Esophagus muscularis mucosa (tissue), 4 donors: ENCODE results near the gene CUEDC2. TPM values are rescaled to one million over a fixed set of nuclear protein-coding genes. Genes with fewer than 3 reads are reported as not detected.

Experiments
- DNase-seq: peaks from one replicate; pipeline ENCODE4 v3.0.0-alpha.2; 2017; ENCODE audit errors: extremely low spot score
- H3K27ac ChIP-seq, 4 donors: fragments of 200-600 bp; sonication (generic); replicated peaks in 1 of 4; 1 replicate in 3 of 4; 2 replicates in 1 of 4; pipeline ENCODE4 v1.5.1; 2016 to 2019; ENCODE audit warnings: mild to moderate bottlenecking in 1 of 4
- H3K27me3 ChIP-seq, 4 donors: fragments of 200-600 bp; sonication (generic); one replicate each; pipeline versions ENCODE4 v1.5.1 to v1.6.0; 2016 to 2019
- H3K36me3 ChIP-seq, 4 donors: fragments of 200-600 bp; sonication (generic); one replicate each; pipeline ENCODE4 v1.5.1; 2016 to 2019
- H3K4me1 ChIP-seq, 4 donors: fragments of 200-600 bp; sonication (generic); one replicate each; pipeline ENCODE4 v1.5.1; 2016 to 2019
- H3K4me3 ChIP-seq, 4 donors: fragments of 200-600 bp; sonication (generic); 1 replicate in 2 of 4; 2 replicates in 2 of 4; pipeline ENCODE4 v1.5.1; 2016 to 2019; ENCODE audit warnings: mild to moderate bottlenecking in 4 of 4, moderate library complexity in 1 of 4
- H3K9me3 ChIP-seq, 4 donors: fragments of 200-600 bp; sonication (generic); 1 replicate in 3 of 4; 2 replicates in 1 of 4; pipeline ENCODE4 v1.5.1; 2016 to 2019
- CTCF ChIP-seq, 3 experiments: fragments of 200-600 bp in 2 of 3; fragments of 450-650 bp in 1 of 3; sonication (generic) in 2 of 3; IDR thresholded peaks; one replicate each; pipeline ENCODE4 v1.5.1; 2017 to 2019; ENCODE audit warnings: antibody characterized with exemption in 3 of 3, mild to moderate bottlenecking in 2 of 3, moderate library complexity in 1 of 3
- EP300 ChIP-seq: sonication (generic); formaldehyde crosslinking; IDR thresholded peaks from one replicate; pipeline ENCODE4 v1.6.1; 2017; ENCODE audit warnings: antibody characterized with exemption
- POLR2A ChIP-seq: fragments of 450-650 bp; IDR thresholded peaks from one replicate; pipeline ENCODE4 v1.6.1; 2017; ENCODE audit warnings: antibody characterized with exemption, moderate library complexity, mild to moderate bottlenecking, low read depth
- POLR2AphosphoS5 ChIP-seq, 2 donors: sonication (generic); formaldehyde crosslinking; IDR thresholded peaks; one replicate each; pipeline ENCODE4 v1.6.1; 2017; ENCODE audit warnings: antibody characterized with exemption in 2 of 2
- WGBS: methylation state at CpG from one replicate; pipeline ENCODE4 v1.1.5; 2018; 5-methylcytosine and 5-hydroxymethylcytosine counted together
- intact Hi-C: fragments of 100-400 bp; cut with DNase I; formaldehyde crosslinking; loops from one replicate; pipeline ENCODE4 v1.15.1; 2023
- total RNA-seq, 4 donors: library from RNA; depleted of rRNA; stranded (reverse); fragments of >200 nt; gene quantifications; one replicate each; pipeline versions ENCODE4 v1.1.0 to v1.2.1, GENCODE V29; 2016

CUEDC2 gene
- total RNA-seq, 4 donors from 2014 or later = 61.0 to 92.7 (median 71.2) TPM

GRCh38 chr10:102453502-102453901 lies 21.1 kb upstream of the CUEDC2 start:
- Histone ChIP-seq H3K27ac (peak overlapping the region; percentile 10 to 57 (median 51)), H3K36me3 (peaks cover 0 to 10% (median 0%) of the 10 kb centered on the region in 4 donors), H3K9me3 (no peaks in the 10 kb centered on the region), H3K4me1 (peaks cover 5 to 32% (median 21%) of the 10 kb centered on the region in 4 donors), H3K27me3 (no peaks in the 10 kb centered on the region), H3K4me3 (no peak overlapping the region)
- intact Hi-C loops = no loop called here
- no peak for TF ChIP-seq POLR2A
- TF ChIP-seq CTCF (IDR thresholded peaks at IDR 0.05) = no peak
- no peak for TF ChIP-seq EP300
- DNase-seq = no peak
- WGBS = 79% methylated on average over 5 of the region's 5 CpGs

- H3K4me3 ChIP-seq = no peak overlapping the region
- no peak for DNase-seq
- WGBS = 31% methylated on average over 3 of the region's 3 CpGs
- H3K36me3 ChIP-seq = peaks cover 0 to 10% (median 0%) of the 10 kb centered on the region in 4 donors
- H3K27me3 ChIP-seq = no peaks in the 10 kb centered on the region
- H3K9me3 ChIP-seq = no peaks in the 10 kb centered on the region
- TF ChIP-seq POLR2AphosphoS5 (IDR thresholded peaks at IDR 0.05) (peak in 1 of 2 donors; percentile 13), EP300 (no peak), CTCF (IDR thresholded peaks at IDR 0.05) (no peak), POLR2A (no peak)
- peak overlapping the region; percentile 10 to 57 (median 51) for H3K27ac ChIP-seq
- intact Hi-C loops = no loop called here
- peaks cover 5 to 32% (median 21%) of the 10 kb centered on the region in 4 donors for H3K4me1 ChIP-seq
Measured at GRCh38 chr10:102452672-102453340, 20.4 kb upstream of the CUEDC2 start.

- intact Hi-C loops = no loop called here
- no peaks in the 10 kb centered on the region for H3K9me3 ChIP-seq
Measured at GRCh38 chr10:102451105-102451969, 19.0 kb upstream of the CUEDC2 start, which contains the start of gene C10orf95. Gene C10orf95 (minus strand): TSS chr10:102451543. CDS start chr10:102451093, 450 bp downstream.

More at GRCh38 chr10:102451105-102451969, 19.0 kb upstream of the CUEDC2 start, which contains the start of gene C10orf95:
- 34% methylated on average over 26 of the region's 28 CpGs for whole genome bisulfite sequencing
- peak within 1 kb of the TSS; percentile 73 to 88 (median 80) for H3K4me3 ChIP-seq
- TF ChIP-seq CTCF (IDR thresholded peaks at IDR 0.05) (no peak), POLR2AphosphoS5 (IDR thresholded peaks at IDR 0.05) (no peak), POLR2A (no peak), EP300 (no peak)
- peaks cover 5 to 32% (median 21%) of the 10 kb centered on the region in 4 donors for H3K4me1 ChIP-seq
- peaks cover 0 to 10% (median 0%) of the 10 kb centered on the region in 4 donors for H3K36me3 ChIP-seq
- no peak for DNase-seq
- no peaks in the 10 kb centered on the region for H3K27me3 ChIP-seq
- H3K27ac ChIP-seq = peak within 1 kb of the TSS; percentile 80 to 90 (median 86)
